GM19238 (cell line): ENCODE results near the gene COL9A1.

Experiments
- DNase-seq: peaks from one replicate; pipeline ENCODE4 v3.0.0; 2011; ENCODE audit warnings: low spot score; ENCODE audit not compliant: insufficient read length

The COL9A1 gene

GRCh38 chr6:70176842-70177550, 125.9 kb downstream of the COL9A1 start:
- no peak for DNase-seq

GRCh38 chr6:70175770-70176169, 127.1 kb downstream of the COL9A1 start:
- DNase-seq = no peak

- no peak for DNase-seq
These were observed 130.6 kb downstream of the COL9A1 start for GRCh38 chr6:70172252-70172651.

GRCh38 chr6:70171236-70171635, 131.6 kb downstream of the COL9A1 start:
- DNase-seq = no peak

- no peak for DNase-seq
These were observed 134.1 kb downstream of the COL9A1 start for GRCh38 chr6:70168681-70169377.
